ENCODE data around the gene SPATA24.

- TF ChIP-seq POLR2A (IDR thresholded peaks at IDR 0.05) = no peak
- no peak for TF ChIP-seq CTCF (IDR thresholded peaks at IDR 0.05)
- no peak for TF ChIP-seq POLR2AphosphoS5 (IDR thresholded peaks at IDR 0.05)
- TF ChIP-seq EP300 (IDR thresholded peaks at IDR 0.05) = no peak
These were observed 13.0 kb downstream of the SPATA24 start for GRCh38 chr5:139390639-139391569.
